Glomerular endothelial cell (primary cell): ENCODE results near the gene PRKG1. TPM values are rescaled to one million over a fixed set of nuclear protein-coding genes. Genes with fewer than 3 reads are reported as not detected.
"Not testable (repeated sequence)": the region's sequence is repeated elsewhere in the genome, so short reads cannot be mapped to it uniquely, and the experiment has no call there.

ENCODE experiments used
- DNase-seq: peaks from one replicate; pipeline ENCODE4 v3.0.0-alpha.2; 2011; ENCODE audit warnings: low read depth, low spot score; ENCODE audit errors: extremely low read depth
- total RNA-seq: library from RNA; depleted of rRNA; stranded (reverse); fragments of >200 nt; gene quantifications from 2 replicates; pipeline ENCODE4 v1.2.3, GENCODE V29; 2015

PRKG1 gene
- total RNA-seq, 1 donor from 2014 or later = 4.9 TPM

DNA sequence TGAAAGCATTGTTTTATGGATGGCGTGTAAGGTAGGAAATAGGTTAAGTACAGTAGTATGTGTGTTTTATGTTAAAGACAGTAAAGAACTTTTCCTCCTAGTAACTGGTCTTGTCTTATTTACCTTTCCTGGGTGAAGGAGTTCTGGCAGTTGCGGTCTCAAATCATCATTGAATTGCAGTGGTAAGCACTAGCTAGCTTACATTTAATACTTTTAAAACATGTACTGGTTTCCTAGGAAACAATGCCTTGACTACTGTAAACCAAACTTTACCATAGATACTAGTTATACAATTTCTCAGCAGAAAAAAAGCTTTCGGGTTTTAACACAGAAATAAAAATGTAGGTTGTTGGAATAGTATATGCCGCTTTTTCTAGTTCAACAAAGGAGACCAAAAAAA, 37.7 kb downstream of the PRKG1 start:
- DNase-seq = no peak

DNA sequence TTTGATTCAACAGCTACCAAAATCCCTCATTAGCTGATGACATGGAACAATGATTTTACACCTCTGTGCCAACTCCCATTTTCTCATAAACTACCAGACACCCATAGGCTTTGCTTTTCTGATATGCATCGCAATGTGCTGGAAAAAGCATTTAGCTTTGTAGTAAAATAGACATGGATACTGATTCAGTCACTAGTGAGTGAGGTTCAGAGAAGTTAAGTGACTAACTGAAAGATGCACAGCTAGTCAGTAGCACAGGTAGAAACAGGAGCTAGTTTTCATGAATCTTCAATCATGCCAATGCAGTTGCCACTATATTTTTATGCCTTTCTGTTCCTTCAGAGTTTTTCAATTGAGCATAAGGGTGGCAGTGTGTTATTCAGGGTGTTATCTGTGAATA, 38.7 kb downstream of the PRKG1 start:
- no peak for DNase-seq

DNA sequence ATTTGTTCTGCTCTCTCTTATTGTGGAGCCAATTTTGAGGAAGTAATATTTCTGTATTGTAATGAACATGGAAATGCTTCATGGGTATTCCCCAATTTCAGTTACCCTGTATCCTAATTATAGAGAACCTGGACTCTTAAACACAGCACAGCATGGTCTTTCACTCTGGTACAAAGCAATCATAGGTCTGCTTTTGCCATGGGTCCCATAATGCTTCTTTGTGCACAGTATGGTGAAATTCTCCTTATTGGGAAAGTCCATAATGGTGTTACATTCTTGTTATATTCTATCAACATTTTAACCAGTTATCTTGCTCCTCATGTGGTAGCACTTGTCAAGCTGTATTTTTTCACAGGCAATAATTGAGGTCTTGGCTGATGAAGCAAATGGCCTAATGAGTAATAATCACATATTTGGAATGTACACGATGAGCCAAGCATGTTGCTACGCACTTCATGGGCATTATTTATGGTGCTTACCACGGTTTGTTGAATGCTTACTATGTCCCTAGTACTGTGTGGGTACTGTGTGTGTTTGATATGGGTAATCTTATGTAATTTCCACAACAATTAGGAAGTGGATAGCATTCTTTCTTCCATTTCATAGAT, 42.9 kb downstream of the PRKG1 start:
- DNase-seq = no peak

DNA sequence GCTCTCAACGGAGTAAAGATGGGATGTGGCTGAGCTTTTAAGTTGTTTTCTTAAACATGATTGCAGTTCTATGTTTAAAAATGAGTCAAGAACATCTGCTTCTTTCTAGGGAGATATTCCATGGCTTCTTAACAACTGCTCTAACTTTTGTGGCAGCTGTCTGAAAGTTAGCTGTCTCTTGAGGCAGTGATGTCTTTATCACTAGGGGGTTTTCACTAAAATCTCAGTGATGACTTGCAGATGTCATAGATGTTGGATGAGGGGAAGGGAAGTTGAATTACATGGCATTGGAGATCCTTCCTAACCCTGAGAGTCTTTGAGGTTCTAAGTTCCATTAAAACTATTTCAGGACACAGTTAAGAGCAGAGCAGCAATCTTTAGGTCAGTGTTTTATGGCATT, 43.5 kb downstream of the PRKG1 start:
- DNase-seq = no peak

DNA sequence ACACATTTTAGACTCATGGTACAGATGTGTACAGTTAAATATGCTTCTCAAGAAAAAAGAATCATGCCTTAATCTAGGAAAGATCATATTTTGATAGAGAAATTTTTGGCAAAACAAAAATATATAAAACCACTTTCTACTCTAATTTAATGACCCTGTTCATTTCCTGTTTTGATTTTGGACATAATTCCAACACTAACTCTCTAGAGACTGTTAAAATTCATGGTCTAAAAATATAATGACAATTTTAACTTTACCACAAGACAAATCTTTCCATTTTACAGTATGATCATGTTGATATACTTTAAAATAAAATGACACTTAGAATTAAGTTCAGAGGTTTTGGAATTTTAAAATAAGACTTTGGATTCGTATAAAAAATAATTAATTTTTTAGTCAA, 45.2 kb downstream of the PRKG1 start:
- no peak for DNase-seq

DNA sequence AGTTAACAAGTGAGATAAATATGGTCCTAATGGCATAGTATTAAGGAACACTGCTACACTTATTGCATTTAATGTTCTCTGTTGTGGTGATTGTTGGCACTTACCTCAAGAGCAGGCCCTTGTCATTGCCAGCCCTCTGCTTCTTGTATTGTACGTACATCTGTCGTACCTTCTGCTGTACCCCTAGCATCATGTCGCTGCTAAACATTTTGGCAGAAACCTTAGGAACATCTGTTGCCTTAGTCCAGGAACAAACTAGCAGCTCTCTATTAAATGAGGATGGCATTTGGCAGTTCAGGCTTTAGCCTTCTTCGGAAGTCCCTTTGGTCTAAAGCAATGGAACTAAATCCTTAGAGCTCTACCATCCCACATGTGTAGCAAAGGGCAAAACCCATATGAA, 47.6 kb downstream of the PRKG1 start:
- DNase-seq = no peak

DNA sequence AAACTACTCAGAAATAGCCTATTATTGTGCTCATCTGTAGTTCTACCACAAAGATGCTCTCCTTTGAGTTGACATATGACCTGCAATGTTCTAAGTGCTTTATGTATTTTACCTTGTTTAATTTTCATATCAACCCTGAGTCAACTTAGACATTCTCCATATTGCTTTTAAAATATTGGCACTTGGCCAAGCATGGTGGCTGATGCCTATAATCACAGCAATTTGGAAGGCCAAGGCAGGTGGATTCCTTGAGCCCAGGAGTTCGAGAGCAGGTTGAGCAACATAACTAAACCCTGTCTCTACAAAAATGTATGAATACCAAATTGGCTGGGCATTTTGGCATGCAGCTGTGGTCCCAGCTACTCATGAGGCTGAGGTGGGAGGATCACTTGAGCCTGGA, 50.6 kb downstream of the PRKG1 start:
- no peak for DNase-seq

DNA sequence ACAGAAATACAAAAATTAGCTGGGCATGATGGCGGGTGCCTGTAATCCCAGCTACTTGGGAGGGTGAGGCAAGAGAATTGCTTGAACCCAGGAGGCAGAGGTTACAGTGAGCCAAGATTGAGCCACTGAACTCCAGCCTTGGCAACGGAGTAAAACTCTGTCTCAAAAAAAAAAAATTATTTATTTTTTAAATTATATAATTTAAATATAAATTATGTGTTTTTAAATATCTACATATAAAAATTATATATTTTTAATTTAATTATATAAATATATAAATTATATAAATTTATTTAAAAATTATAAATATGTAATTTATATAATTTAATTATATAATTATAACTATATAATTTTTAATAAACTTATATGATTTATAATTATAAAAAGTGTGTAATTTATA, 51.2 kb downstream of the PRKG1 start:
- no peak for DNase-seq

DNA sequence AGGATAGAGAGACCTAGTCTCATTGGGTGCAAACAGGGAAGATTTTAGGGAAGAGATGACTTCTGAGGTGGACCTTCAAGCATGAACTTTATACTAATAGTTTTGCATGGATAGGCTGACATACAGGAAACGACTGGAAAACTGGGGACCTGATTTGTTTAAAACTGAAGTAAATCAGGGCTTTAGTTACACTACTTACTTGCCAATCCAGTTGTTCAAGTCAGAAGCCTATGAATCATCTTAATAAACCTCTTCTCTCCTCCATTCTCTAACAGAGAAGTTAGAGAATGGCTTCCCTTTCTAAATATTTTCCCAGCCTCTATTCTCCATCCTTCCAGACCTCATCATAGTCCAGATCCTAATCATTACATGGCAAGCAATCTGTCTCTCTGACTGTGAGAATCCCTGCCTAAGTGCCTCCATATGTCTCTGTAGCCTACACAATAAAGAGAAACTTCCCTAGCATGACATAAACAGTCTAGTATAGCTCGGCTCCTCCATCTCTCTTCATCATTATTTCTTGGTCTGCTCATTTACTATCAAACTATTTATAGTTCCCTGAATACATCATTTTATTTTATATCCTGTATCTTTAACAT, 55.8 kb downstream of the PRKG1 start:
- no peak for DNase-seq

DNA sequence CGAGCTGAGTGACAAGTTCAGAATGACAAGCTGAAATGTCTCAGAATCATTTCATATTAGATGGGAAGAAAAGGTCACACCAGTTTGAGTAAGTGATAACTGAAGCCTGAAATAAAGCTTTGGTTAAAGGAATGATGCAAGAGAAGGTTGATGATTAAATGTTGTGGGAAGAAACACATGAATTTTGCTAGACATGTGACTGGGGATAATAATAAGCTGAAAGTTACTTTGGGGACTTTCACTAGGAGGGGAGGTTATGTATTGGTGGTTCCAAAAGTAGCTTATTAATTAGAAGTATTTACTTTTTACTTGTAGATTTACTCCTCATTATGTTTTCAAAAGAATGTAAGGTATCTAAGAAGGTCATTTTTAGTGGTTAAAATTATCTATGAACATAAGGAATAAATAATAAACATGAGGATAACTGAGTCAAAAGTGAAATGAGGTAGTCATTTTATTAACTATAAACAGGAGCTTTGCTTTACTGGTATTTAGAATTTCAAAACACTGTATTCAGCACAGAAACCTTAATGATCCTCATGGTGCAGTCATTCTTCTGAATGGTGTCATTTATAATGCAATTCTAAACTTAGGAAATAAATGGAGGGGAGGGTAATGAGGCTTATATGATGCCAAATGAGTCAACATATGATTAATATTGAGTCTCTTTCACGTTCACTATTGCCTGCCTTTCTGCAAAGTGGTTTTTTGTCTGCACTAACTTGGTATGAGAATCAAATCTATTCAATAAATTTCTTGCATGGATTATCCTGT, 63.7 kb downstream of the PRKG1 start:
- no peak for DNase-seq

DNA sequence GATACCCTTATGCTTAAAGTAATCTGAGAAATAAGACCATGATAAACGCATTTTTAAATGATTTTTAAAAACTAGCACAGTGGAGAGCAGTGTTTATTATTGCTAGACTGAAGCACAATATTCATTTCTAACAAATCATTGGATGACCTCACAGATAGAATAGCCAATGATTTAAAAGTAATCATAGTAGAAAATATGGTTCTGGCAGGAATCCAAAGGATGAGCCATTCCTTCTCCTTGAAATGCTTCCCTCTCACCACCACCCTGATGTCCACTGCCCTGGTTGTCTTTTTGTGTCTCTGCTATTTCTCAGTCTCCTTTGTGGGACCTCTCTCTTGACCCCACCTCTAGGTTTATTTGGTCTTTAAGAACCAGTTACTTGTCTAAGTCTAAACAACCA, 64.9 kb downstream of the PRKG1 start:
- no peak for DNase-seq

DNA sequence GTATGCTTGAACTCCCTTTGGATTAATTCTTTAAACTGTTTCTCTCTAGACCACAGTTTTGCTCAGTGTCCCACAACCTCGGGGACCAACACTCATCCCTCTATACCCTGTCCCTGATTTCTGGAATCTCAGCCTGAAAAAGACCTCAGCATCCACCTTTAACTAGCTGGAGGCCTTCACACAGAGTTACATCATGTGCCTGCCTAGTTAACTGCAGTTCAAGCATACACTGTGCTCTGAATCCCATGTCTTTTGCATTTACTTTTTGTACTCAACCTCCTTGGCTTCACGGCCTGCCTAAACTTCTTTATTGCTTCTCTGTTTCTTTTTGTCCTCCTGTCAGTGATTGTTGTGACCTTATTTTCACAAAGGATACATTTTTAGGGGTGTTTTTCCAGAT, 66.7 kb downstream of the PRKG1 start:
- DNase-seq = no peak

DNA sequence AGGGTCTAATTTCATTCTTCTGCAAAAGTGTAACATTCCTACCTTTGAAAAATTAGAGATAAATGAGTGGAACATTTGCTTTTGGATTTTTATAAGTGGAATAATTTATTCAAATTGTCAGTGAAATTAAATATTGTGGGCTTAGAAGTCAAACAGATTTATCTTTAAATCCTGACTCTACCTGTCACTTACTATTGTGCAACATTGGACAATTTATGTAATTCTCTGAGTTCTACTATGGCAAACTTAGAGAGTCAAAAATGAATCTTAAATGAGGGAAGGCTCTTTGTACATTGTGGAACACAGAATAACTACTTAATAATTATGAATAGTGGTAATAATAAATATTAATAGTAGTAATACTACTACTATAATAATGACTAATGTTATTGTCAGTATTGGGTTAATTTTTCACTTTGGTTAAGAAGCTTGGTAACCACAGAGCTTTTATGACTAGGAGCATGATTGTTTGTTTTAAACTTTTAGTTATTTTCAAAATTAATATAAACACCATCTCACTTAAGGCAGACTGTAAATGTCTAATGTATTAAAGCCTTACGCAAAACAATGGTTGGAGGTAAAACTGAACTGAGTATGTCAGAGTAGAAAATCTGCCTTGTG, 70.0 kb downstream of the PRKG1 start:
- DNase-seq = no peak

DNA sequence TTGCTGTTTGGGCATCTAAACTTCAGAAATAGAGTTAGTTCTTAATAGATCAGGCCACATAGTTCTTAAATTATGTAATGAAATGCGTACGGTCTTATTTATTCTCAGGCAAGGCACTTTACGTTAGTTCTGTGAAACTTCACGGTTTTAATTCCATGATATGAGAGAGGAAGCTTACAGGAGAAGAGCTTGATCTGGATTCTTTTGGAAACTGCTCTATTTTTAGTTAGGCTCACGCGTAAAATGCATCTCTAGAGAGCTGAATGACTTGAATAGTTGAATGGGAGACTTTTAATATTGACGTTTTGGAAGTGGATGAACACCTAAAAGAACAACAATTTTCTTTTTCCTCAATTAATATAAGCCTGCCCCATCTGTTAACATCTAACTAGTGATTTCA, 71.1 kb downstream of the PRKG1 start:
- DNase-seq = no peak

DNA sequence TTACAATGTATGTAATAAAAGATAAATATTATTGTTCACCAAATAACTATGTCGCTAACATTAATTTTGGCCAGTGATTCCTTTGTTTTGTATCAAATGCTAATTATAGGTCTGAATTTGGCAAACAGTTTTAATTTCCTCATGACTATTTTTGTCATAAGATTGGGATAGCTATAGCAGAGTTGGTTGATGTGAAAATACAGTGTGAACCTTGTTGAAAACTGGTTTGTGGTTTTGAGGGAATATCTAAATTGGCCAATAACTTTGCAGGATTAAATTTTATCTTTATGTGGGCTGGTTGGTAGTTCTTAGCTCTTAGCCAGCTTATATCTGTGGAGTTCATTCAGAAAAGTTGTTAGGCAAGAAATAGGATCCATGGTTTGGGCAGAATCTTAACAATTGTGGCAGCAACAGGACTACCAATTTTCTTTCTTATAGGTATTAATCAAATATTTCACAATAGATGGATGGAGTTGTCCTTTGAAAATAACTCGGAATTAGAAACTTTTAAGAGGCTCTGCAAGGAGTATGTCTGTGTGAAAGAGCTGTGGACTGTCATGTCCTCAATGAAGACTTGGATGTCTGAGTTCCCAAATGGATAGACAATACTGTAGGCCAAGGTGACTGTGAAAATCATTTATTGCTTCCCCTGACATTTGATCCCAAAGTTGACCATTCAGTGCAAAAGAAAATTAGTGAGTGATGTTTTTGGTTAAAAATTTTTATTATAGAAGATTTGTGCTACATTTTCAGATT, 73.5 kb downstream of the PRKG1 start:
- DNase-seq = no peak

DNA sequence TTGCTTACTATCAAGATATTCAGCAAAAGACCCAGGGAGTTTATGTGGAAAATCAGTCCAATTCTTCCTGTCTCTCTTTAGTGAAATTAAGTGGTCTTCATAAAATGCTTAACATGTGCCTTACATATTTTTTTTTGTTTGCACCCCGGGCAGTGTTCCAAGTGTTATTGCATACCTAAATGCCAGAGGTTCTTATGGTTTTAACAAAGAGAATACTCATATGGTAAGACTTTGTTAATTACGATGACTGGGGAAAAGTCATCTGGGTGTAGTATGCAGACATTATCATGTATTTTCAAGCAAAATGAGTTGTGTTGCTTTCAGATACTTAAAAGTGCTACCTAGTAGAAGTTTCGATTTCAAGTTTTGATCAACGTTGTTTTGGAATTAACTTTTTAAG, 82.6 kb downstream of the PRKG1 start:
- no peak for DNase-seq

DNA sequence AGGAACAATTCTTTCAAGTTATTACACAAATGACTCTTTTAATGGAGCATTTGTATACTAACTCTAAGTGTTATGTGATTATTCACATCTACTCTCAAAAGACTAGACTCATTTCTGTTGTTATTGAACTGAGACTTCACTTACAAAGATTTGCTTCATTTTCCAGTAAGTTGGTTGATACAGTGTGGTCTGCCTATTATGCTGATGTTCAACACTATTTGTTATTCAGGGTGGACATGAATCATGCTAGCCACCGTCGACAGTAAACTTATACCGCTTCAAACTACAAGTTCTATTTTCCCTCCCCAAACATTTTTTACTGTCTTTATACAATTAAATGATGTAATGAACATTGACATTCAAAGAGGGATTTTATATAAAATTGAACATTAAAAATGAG, 84.5 kb downstream of the PRKG1 start:
- DNase-seq = no peak

DNA sequence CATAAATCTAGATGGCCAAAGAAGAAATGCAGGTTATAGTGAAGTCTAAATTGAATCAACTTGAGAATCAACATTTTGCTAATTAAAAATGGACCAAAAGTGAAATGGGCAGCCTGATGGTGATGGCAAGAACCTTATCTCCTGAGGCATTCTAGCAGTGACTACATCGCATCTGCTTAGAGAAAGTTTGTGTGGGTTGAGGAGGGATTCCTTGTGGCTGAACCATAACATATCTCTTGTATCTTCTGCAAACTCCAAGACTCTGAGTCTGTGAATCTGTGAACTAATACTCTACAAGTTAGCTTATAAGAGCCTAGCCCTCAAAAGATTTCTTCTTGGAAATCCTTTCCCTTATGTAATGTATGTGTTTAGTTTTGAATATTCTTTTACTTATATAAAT, 85.6 kb downstream of the PRKG1 start:
- no peak for DNase-seq

DNA sequence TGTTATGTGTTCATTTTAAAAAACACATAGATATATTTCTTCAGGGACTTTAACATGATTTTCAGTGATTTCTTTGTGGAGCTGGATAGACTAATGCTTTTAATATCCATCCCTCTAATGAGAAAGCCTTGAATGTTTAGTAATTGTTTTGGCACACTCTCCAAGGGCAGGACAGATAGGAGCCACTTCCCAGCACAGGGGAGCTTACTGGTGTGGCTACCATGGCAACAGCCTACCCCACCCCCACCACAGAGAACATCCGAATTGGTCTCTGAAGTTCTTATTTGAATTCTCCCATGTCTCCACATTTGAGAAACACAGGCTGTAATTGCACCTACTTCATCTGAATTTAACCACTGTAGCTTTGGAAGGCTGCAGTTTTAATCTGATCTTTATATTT, 87.7 kb downstream of the PRKG1 start:
- DNase-seq = no peak

DNA sequence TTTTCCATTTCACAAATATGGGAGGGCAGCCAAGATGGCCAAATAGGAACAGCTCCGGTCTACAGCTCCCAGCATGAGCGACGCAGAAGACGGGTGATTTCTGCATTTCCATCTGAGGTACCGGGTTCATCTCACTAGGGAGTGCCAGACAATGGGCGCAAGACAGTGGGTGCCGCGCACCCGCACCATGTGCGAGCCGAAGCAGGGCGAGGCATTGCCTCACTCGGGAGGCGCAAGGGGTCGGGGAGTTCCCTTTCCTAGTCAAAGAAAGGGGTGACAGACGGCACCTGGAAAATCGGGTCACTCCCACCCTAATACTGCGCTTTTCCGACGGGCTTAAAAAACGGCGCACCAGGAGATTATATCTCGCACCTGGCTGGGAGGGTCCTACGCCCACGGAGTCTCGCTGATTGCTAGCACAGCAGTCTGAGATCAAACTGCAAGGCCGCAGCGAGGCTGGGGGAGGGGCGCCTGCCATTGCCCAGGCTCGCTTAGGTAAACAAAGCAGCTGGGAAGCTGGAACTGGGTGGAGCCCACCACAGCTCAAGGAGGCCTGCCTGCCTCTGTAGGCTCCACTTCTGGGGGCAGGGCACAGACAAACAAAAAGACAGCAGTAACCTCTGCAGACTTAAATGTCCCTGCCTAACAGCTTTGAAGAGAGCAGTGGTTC, 89.2 kb downstream of the PRKG1 start:
- DNase-seq = not testable (repeated sequence)
